HT1080 (cell line): ENCODE results near the gene TMEM266. TPM values are rescaled to one million over a fixed set of nuclear protein-coding genes. Genes with fewer than 3 reads are reported as not detected.

ENCODE experiments used
- DNase-seq: peaks from one replicate; pipeline ENCODE4 v3.0.0-alpha.2; 2015; ENCODE audit warnings: low read depth
- total RNA-seq: library from RNA; depleted of rRNA; stranded (reverse); fragments of >200 nt; shearing (Covaris generic); gene quantifications from 2 replicates; pipeline ENCODE4 v1.2.3, GENCODE V29; 2014

TMEM266 gene
- total RNA-seq, 1 experiment from 2014 or later, result 0.08 TPM

DNA sequence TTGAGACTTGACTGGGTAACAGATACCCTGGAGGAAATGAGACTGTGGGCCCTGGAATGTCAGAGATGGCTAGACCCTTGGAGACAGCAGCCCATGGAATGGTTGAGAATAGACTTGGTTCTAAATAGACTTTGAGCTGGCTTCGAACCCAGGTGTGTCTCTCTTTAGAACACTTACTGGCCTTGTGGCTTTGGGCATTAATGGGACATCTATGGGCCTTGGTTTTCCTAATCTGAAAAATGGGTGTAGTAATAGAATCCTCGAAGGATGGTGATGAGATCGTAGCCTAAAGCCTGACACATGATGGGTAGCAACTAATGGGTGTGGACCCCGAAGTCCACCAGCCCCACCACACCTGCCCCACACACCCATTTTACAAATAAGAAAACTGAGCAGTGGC, 119.2 kb downstream of the TMEM266 start:
- no peak for DNase-seq

DNA sequence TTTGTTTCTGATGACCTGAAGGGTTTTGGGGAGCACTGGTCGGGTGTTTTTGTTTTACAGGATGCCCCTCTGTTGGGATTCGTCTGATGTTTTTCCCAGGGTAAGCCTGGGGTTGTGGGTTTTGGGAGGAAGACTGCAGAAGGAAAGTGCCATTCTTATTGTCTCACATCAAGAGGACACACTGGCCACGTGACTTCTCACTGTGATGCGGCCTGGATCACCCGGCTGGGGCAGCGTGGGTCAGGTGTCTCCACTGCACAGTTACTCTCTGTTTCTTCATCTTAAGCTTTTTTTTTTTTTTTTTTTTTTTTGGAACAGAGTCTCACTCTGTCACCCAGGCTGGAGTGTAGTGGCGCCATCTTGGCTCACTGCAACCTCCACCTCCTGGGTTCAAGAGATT, 120.5 kb downstream of the TMEM266 start:
- no peak for DNase-seq

GRCh38 chr15:76181705-76182107, 121.9 kb downstream of the TMEM266 start:
- DNase-seq, result no peak

DNA sequence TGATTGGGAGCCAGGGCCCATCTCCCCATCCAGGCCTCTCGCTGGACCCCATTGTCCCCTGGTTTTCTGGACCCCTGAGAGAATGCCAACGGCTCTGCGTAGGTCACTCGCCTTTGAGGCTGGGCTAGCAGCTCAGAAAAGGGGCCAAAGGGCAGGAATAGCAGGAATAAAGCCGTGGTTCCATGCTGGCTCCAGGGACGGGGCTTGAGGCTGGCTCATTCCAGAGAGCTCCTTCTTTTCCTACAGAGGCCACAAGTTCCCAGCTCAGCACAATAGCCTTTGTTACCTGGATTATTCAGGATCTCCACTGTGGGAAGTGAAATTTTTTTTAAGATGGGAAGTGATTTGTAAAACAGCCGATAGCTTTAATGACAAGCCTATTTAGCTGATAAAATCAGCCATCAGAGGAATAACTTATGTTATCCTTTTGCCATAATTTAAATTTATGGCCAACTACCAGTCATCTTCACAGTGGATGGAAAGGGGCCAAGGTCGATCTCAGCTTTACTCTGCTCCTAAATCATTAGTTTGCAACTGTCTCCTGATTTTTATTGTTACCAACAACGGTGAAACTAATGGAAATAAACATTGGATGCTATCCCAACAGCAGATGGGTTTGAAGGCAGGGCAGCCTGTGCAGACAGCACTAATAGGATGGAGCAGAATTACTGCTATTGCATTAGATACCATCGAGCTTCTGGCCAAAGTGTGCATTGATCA, 124.3 kb downstream of the TMEM266 start:
- no peak for DNase-seq

DNA sequence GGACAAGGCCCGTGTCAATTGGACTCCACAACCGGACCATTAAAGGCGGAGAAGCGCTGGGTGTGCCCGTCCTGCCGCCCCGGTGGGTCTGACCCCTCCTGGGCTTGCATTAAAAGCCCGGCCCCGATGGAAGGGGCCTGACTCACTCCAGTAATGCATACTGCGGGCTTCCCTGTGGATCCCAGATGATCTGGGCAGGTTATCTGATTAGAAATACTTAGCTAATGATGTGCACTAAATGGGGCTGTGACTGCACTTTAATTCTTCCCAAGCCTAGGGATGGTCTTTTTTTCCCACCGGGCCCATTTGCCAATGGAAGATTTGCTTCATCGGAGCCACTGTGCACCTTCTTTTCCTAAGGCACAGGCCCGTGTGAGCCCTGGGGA, 124.9 kb downstream of the TMEM266 start:
- DNase-seq, result no peak

- peak; percentile 71 for DNase-seq
Measured at GRCh38 chr15:76185716-76186115, 125.9 kb downstream of the TMEM266 start.

DNA sequence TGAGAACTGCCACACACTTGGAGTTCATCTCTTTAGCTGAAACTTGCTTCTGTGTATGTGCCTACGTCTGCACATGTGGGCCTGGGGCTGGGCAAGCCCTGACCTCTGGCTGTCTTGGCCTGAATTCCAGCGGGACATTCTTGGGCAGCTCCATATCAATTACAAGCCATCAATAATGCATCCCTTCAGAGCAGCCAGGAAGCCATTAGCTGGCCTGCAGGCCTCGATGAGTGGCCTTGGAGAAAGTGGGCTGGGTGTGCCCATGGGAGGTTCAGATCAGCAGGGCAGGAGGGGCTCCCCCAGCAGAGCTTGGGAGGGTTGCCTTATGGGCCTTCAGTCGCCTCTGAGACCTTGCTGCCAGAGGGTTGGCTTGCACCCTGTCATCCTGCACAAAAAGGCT, 127.4 kb downstream of the TMEM266 start:
- no peak for DNase-seq

DNA sequence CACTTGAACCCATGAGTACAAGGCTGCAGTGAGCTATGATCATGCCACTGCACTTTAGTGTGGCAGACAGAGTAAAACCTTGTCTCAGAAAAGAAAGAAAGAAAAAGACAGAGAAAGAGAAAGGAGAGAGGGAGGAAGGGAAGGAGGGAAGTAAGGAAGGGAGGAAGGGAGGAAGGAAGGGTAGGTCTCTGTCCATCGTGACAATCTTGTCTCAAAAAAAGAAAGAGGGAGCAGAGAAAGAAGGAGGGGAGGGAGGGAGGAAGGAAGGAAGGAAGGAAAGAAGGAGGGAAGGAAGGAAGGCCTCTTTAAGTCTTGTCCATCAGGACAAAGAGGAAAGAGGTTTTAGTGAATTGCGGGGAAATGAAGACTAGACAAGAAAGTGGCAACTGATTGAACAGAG, 129.3 kb downstream of the TMEM266 start:
- DNase-seq, result no peak

GRCh38 chr15:76190070-76190564, 130.3 kb downstream of the TMEM266 start:
- DNase-seq, result no peak

- DNase-seq, result peak; percentile 69
Measured at GRCh38 chr15:76190751-76191538, 131.2 kb downstream of the TMEM266 start.

DNA sequence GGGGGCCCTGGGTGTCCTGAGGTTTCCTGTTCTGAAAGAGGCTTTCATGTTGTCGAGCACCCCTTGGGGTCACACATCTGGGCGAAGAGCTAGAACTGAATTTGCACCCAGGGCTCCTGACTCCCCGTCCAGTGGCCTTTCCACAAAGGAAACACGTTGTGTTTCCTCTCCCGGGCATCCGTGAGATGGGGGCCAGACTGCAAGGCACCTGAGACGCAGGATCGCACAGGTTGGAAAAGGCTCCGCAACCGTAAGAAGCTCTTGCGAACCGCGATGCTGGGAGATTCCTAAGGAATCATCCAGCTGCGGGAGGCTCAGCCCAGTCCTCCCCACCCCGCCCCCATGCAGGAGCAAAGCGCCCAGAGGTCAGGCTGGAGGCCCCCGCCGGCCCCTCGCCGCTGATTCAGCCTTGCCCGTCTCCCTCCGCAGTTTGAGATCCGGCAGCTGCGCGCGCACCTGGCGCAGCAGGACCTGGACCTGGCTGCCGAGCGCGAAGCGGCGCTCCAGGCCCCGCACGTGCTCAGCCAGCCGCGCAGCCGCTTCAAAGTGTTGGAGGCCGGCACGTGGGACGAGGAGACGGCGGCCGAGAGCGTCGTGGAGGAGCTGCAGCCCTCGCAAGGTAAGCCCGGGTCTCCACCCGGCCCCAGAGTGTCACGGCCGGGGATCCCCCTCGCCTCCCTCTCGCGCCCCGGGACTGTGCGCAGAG, 131.9 kb downstream of the TMEM266 start:
- no peak for DNase-seq

DNA sequence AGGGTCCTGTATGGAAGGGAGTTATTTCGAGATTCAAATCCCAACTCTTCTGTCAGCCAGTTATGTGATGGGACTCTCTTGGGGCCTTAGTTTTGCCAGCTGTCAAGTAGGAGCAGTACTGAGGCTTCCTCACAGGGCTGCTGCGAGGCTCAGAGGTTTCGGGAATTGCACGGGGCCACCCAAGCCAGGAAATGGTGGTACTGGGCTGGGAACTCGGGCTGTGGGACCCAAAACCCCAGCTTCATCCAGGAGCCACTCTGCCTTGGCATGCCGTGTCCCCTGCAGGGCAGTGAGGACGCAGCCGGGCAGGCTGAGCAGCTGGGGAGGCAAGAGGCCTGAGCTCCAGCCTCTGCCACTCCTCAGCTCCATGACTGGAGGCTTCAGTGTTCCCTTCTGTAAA, 132.9 kb downstream of the TMEM266 start:
- no peak for DNase-seq

- no peak for DNase-seq
Measured at GRCh38 chr15:76193934-76194333, 134.1 kb downstream of the TMEM266 start.

- no peak for DNase-seq
Measured at GRCh38 chr15:76195506-76196268, 135.9 kb downstream of the TMEM266 start.

DNA sequence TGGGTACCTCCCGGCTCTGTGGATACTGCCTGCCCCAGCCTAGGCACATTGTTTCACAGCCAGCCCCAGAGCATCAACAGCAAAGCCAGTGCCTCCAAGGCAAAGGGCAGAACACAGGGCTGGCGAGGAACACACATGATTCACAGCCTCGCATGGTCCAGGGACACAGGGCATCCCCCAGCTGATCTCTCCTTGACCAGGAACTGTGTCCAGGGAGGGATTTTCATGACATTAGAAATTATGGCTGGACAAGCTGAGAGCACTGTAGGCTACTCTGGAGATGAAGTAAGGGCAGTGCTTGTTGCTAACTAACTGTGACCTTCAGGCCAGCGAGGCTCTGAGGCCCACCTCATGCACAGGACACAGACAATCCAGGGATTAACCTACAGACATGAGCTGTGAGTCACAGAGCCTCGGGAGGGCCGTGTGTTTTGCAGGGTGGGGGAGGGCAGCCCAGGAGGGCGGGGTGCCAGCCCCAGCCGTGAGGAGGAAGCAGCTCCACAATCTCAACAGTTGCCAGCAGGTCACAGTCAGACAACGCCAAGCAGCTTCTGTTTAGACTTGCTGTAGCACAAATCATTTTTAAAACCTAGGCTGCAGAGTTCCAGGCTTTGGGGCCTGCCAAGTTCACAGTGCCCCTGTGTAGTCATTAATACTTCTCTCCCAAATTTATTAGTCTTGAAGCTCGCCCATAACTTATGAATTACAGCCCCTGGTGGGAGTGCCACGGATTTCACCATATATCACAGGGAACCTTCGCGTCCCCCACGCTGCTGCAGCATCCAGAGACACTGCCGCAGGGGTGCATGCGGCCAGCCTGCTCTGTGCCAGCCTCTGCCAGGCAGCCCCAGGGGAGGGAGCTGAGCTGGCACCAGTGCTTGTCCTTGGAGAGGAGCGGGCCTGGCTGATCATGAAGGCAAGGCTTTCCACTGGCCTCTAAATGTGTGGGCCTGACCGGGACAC, 136.8 kb downstream of the TMEM266 start:
- peak; percentile 88 for DNase-seq

GRCh38 chr15:76197703-76198455, 138.1 kb downstream of the TMEM266 start:
- peak; percentile 77 for DNase-seq

- DNase-seq, result no peak
Measured at GRCh38 chr15:76198456-76199105, 138.8 kb downstream of the TMEM266 start.
